Mesothelial cell of epicardium (in vitro differentiated cells): ENCODE data around the gene CLASP1. TPM values are rescaled to one million over a fixed set of nuclear protein-coding genes. Genes with fewer than 3 reads are reported as not detected.

Source experiments
- DNase-seq, 2 experiments: peaks; one replicate each; pipeline ENCODE4 v3.0.0; 2021; ENCODE audit warnings: low spot score in 2 of 2; ENCODE audit not compliant: unreplicated experiment in 2 of 2
- H3K27ac Mint-ChIP-seq: 2 replicates; pipeline ENCODE4 v1.8.0; 2021; ENCODE audit warnings: mixed read lengths
- H3K27me3 Mint-ChIP-seq: 2 replicates; pipeline ENCODE4 v1.8.0; 2021; ENCODE audit warnings: low read depth, mixed read lengths
- H3K36me3 Mint-ChIP-seq: 2 replicates; pipeline ENCODE4 v1.8.0; 2021; ENCODE audit warnings: mixed read lengths
- H3K4me1 Mint-ChIP-seq: 2 replicates; pipeline ENCODE4 v1.8.0; 2021; ENCODE audit warnings: mixed read lengths
- H3K4me3 Mint-ChIP-seq: 2 replicates; pipeline ENCODE4 v1.8.0; 2021; ENCODE audit warnings: mild to moderate bottlenecking, moderate library complexity, mixed read lengths
- H3K9me3 Mint-ChIP-seq: 2 replicates; pipeline ENCODE4 v1.8.0; 2021; ENCODE audit warnings: mixed read lengths
- CTCF ChIP-seq: fragments of 200-600 bp; sonication (generic); IDR thresholded peaks from one replicate; pipeline ENCODE4 v1.5.0; 2021; ENCODE audit warnings: antibody characterized with exemption; ENCODE audit not compliant: unreplicated experiment
- total RNA-seq: library from RNA; stranded (reverse); gene quantifications from 3 replicates; pipeline ENCODE4 v1.2.1, GENCODE V29; 2021

CLASP1 gene
- total RNA-seq, 1 donor from 2014 or later: 99.8 TPM

- peaks cover 28% of the 10 kb centered on the region for H3K36me3 Mint-ChIP-seq
- no peaks in the 10 kb centered on the region for H3K4me1 Mint-ChIP-seq
- no peak for DNase-seq
- H3K27ac Mint-ChIP-seq: no peak overlapping the region
- H3K4me3 Mint-ChIP-seq: no peak overlapping the region
- H3K9me3 Mint-ChIP-seq: no peaks in the 10 kb centered on the region
- no peak for TF ChIP-seq CTCF
- H3K27me3 Mint-ChIP-seq: no peaks in the 10 kb centered on the region
These were observed 298.4 kb downstream of the CLASP1 start for GRCh38 chr2:121350890-121351289.

GRCh38 chr2:121350402-121350775, 298.9 kb downstream of the CLASP1 start:
- no peak overlapping the region for H3K4me3 Mint-ChIP-seq
- TF ChIP-seq CTCF: no peak
- no peak for DNase-seq
- H3K9me3 Mint-ChIP-seq: no peaks in the 10 kb centered on the region
- no peaks in the 10 kb centered on the region for H3K4me1 Mint-ChIP-seq
- H3K27me3 Mint-ChIP-seq: no peaks in the 10 kb centered on the region
- peaks cover 32% of the 10 kb centered on the region for H3K36me3 Mint-ChIP-seq
- no peak overlapping the region for H3K27ac Mint-ChIP-seq

GRCh38 chr2:121349721-121350401, 299.4 kb downstream of the CLASP1 start:
- Mint-ChIP-seq H3K36me3 (peaks cover 37% of the 10 kb centered on the region), H3K27ac (no peak overlapping the region), H3K4me3 (no peak overlapping the region), H3K9me3 (no peaks in the 10 kb centered on the region), H3K27me3 (no peaks in the 10 kb centered on the region), H3K4me1 (no peaks in the 10 kb centered on the region)
- no peak for DNase-seq
- TF ChIP-seq CTCF: no peak

GRCh38 chr2:121348128-121348740, 301.0 kb downstream of the CLASP1 start:
- Mint-ChIP-seq H3K4me3 (no peak overlapping the region), H3K27me3 (no peaks in the 10 kb centered on the region), H3K36me3 (peaks cover 39% of the 10 kb centered on the region), H3K9me3 (no peaks in the 10 kb centered on the region), H3K4me1 (no peaks in the 10 kb centered on the region), H3K27ac (no peak overlapping the region)
- TF ChIP-seq CTCF: no peak
- no peak for DNase-seq

- H3K27ac Mint-ChIP-seq: no peak overlapping the region
- no peaks in the 10 kb centered on the region for H3K27me3 Mint-ChIP-seq
- DNase-seq: no peak
- H3K4me1 Mint-ChIP-seq: no peaks in the 10 kb centered on the region
- H3K9me3 Mint-ChIP-seq: no peaks in the 10 kb centered on the region
- no peak for TF ChIP-seq CTCF
- H3K4me3 Mint-ChIP-seq: no peak overlapping the region
- peaks cover 49% of the 10 kb centered on the region for H3K36me3 Mint-ChIP-seq
These were observed 302.4 kb downstream of the CLASP1 start for GRCh38 chr2:121346859-121347258.

- Mint-ChIP-seq H3K27me3 (no peaks in the 10 kb centered on the region), H3K4me1 (no peaks in the 10 kb centered on the region), H3K4me3 (no peak overlapping the region), H3K9me3 (no peaks in the 10 kb centered on the region), H3K27ac (no peak overlapping the region), H3K36me3 (peaks cover 53% of the 10 kb centered on the region)
- no peak for TF ChIP-seq CTCF
- no peak for DNase-seq
These were observed 302.9 kb downstream of the CLASP1 start for GRCh38 chr2:121346407-121346806.
